Stimulated activated CD8-positive, alpha-beta memory T cell treated with anti-CD3 and anti-CD28 coated beads, Interleukin-2, amount 100 ng/mL, for 1 hour (primary cell): Measurements from ENCODE around the gene CFAP119.

Experiments used
- DNase-seq, 2 donors: peaks; one replicate each; pipeline ENCODE4 v3.0.0-alpha.2; 2020; ENCODE audit warnings: low read depth in 2 of 2

Gene CFAP119

DNA sequence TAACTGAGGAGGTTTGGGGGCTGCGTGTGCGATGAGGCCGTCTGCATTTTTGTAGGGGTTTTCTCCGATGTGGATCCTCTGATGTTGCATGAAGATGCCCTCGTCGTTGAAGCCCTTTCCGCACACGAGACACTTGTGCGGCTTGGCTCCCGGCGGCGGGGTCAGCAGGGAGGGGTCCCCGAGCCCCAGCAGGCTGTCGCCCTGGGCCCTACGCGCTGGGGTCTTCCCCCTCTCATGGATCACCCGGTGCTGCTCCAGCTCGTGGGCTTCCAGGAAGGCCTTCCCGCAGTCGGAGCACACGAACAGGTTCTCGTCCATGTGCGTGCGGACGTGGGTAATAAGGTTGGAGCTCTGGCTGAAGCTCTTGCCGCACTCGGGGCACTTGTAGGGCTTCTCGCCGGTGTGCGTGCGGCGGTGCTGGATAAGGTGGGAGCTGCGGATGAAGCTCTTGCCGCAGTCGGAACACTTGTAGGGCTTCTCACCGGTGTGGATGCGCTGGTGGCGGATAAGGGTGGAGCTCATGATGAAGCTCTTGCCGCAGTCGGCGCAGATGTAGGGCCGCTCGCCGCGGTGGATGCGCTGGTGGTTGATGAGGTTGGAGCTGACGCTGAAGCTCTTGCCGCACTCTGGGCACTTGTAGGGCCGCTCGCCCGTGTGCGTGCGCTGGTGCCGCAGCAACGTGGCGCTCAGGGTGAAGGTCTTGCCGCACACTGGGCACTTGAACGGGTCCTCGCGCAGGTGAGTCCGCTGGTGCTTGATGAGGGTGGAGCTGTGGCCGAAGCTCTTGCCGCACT lies 20.8 kb upstream of the CFAP119 start:
- no peak for DNase-seq

DNA sequence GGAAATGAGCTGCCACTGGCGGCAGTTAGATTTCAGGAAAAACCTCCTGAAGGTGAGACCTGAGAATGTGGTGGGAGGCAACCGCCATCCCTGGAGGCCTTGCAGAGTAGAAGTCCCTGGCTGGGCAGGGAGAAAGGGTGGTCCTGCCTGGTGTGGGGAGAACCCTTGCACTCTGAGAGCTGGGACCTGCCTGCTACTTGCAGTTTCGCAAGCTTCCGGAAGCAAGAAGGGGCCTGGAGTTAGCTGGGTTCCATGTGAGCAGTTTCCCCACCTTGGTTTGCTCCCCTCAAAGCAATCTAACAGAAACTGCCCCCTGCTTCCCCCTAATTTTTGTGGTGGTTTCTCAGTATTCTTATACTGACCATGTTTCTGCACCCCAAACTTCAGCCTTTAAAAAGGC lies 18.7 kb upstream of the CFAP119 start:
- no peak for DNase-seq

DNA sequence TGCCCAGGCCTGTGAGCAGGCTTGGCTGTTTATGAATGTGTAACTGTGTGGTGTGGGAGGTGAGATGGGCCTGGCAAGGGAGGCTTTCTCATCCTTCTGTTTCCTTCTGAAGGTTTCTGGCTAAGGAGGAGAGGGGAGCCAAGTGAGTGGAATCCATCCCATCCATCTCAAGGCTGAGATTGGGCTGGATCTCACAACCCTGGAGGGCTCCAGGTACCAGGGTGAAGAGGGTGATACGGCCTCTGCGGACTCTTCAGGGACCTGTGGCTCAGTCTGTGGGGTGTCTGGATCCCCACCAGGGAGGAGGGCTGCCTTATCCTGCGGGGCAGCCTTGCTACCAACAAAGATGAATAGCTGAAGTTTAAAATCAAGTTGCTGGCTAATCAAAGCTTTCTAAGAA lies 18.2 kb upstream of the CFAP119 start:
- DNase-seq: no peak

DNA sequence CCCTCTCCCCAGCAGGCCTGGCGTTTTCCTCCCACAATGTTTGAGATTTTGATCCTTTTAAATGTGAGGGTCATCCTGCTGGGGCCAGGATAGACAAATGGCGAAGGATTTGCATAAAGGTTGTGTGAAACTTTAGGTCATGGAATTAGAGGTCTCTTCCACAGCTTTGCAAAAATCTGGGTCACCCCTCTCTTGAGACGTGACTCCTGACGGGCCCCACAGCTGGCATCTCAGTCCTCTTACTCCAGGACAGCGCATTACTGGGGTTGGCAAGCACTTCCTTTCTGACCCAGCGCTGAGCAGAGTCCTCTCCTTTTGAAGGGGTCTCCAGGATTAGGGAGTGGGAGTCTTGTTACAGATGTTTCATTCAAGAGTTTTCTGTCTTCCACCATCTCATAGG lies 17.7 kb upstream of the CFAP119 start:
- DNase-seq: no peak

DNA sequence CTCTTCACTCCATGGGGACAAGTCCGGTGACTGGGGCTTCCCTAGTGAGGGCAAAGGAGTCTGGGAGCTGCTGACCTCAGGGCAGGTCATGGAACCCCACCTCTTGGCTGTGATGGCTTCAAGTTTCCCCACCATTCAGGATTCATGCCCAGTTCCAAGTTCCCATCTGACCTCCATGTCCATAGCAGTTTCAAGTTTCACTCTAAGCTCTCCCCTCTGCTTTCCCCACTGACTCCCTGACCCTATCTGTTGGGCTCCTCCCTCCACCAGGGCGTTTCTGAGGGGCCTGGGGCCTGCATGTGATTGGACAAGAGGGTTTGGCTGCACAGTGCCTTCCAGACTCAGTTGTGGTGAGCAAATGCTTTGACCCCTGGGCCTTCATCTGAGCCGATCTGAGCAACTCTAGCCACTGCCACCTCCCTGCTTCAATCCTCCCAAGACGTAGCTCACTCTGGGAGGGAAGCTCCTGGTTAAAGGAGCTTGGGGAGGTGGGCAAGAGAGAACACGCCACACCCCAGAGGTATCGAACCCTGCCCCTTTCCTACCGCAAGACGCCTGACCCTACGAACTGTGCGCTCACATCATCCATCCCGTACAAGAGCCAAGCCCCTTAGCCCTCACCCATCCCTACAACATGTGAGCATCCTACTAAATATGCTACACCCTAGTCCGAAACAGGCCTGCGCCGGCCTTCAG lies 16.8 kb upstream of the CFAP119 start:
- DNase-seq: no peak

DNA sequence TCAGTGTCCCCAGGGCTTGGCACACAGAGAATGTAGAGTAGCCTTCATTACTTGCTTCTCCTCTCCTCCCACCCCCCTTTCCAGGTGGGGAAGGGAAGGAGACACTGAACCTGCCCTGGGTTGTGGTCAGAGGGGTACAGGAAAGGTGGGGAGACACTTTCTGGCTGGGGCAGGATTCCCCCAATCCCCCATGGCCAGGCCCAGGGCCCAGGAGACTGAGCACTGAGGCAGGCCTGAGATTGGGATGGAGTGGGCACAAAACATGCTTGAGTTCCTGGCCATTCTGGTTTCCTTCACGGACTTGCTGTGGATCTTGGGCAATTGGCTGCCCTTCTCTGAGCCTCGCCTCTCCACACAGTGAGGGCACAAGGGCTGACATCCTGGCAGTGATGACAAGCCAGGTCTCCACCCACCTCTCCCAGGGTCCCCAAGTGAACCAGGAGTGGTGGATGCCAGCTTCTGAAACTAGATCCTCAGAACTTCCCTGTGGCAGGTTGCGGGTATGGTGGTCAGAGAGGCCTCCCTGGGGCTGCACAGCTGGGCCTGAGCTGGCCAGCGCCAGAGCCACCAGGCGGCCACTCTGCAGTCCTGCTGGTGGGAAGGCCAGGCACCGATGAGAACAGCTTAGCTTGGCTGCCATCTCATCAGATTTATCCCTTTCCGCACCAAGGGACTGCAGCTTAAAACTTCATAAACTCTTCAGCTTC lies 15.9 kb upstream of the CFAP119 start:
- no peak for DNase-seq

DNA sequence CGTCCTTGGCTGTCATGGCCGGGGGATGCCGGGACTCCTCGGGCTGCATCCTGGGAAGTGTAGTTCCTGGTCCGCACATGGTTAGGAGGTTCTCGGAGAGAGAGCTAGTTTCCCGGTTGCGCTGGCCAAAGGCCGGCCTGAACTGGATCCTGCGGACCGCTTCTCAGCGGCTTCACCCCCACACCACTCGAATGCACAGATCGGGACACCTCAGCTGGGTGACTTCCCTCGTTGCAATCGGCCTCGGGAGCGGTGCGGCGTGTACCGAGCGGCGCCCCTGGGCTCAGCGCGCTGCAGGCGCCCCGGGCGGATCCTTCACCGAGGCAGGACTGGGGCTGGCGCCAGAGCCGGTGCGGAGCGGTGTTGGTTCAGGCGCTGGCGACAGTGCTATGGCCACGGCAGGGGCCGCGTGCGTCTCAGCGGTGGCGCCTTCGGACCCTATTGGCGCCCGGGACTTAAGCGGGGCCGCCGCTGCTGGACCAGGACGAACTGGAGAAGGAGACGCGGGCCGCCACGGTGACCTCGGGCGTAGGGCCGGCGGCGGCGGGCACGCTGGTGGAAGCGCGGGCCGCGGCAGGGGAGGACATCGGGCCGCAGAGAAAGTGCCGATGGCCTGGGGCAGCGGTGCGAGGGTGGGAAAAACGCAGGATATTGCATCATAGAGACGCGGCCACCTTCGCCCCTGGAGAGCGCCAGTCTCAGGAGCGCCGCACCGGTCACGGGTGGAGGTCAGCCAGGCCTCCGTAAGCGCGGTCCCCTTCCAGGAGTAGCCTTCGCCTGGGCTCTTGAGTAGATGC lies 13.7 kb upstream of the CFAP119 start:
- no peak for DNase-seq

DNA sequence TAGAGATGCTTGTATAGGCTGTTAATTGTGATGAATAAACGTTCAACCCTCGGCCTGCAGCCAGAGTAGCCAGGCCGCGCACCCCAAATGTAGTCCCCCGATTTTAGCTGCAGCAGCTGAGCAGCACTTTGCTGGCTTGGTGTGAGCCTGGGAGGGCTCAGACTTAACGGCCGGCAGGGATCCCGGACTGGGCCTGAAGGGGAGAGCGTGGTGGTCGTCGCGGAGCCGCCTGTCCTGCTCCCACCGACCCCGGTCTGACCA lies 13.2 kb upstream of the CFAP119 start:
- DNase-seq: no peak

DNA sequence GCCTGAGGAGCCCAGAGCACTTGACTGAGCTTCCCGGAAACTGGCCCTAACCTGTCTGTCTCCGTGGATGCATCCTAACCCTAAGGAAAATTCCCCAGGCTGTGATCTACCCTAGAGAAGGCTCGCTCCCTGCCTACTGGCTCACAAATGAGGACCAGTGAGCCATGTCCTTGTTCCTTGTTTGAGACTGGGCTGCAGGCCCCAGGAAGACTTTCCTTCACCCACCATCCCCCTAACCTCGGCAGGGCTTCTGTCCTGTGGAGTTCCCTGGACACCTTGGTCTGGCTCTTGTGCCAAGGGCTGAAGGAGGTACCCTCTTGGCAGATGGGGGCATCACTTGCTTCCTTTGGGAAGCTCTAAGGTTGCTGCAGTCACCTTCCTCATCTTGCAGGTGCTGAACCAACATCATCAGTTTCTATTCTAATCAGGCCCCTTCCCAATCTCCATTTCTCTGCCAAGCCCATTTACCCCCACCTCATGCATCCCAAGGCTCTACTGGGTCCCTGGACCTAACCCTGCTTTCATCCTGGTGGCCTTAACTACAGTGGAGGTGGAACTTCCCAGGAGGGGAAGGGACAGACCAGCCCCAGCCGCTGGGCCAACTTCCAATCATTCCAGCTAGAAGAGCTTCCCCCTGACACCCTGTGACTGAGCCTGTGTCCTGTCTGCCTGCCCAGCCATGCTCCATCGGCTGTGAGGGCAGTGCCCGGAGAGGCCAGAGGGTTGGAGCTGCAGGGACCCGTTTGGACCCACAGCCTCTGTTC lies 12.7 kb upstream of the CFAP119 start:
- no peak for DNase-seq

DNA sequence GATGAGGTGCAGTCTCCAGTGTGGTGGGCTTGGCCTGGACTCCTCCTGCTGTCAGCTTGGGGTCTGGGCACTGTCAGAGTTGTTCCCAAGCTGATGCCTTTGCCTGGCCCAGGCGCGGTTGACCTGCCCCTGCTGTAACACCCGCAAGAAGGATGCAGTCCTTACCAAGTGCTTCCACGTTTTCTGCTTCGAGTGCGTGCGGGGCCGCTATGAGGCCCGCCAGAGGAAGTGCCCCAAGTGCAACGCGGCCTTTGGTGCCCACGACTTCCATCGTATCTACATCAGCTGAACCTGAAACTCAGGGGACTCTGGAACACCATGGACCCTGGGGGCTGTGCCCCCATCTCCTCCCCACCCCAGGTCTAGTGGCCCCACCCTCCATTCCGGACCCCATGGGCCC lies 12.0 kb upstream of the CFAP119 start:
- DNase-seq: no peak

DNA sequence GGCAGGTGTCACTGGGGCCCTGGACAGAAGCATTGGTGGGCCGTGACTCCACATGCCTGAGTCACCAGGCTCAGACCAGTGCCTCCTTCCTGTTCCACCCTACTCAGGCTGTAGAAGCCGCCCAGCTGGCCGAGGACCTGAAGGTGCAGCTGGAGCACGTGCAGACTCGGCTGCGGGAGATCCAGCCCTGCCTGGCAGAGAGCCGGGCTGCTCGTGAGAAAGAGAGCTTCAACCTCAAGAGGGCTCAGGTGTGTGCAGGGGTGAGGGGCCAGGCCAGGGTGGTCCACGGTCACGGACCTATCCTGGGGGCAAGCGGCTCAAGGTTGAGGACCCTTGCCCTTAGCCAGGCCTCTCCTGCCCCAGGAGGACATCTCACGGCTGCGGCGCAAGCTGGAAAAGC lies 9.9 kb upstream of the CFAP119 start:
- DNase-seq: no peak

DNA sequence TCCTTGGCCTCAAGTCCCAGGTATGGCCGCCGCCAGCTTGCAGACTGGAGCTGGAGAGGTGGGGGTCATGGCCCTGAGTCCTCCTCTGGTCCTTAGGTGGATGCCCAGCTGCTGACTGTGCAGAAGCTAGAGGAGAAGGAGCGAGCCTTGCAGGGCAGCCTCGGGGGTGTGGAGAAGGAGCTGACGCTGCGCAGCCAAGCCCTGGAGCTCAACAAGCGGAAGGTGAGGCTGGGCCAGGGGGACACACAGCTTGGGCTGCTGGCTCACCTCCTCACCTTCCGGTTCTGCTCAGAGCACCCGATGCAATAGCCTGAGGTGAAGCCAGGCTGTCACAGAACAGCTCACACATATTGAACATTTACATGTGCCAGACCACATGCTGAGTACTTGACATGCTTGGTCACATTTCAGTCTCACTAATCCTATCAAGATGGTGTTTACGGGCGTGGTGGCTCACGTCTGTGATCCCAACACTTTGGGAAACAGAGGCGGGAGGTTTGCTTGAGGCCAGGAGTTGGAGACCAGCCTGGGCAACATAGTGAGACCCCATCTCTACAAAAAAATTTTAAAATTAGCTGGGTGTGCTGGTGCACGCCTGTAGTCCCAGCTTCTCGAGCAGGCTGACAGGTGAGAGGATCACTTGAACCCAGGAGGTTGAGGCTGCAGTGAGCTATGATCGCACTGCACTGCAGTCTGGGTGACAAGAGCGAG lies 7.7 kb upstream of the CFAP119 start:
- no peak for DNase-seq

DNA sequence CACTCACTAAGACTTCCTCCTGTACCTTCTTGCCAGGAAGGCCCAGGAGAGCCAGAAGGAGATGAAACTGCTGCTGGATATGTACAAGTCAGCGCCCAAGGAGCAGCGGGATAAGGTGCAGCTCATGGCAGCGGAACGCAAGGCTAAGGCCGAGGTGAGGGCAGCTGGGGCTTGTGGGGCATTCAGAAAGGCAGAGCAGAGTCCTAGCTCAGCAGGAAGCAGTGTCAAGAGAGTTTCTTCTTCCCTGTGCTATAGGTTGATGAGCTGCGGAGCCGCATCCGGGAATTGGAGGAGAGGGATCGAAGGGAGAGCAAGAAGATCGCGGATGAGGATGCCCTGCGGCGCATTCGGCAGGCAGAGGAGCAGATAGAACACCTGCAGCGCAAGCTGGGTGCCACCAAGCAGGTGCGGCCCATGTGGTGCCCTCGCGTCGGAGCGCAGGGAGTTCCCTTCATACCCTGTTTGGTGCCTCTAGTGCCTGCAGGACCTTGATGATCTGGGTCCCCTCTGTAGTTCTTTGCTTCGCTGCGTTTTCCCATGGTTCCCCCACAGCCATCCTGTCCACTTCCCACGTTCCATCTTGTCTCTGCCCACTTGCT lies 6.8 kb upstream of the CFAP119 start:
- no peak for DNase-seq

DNA sequence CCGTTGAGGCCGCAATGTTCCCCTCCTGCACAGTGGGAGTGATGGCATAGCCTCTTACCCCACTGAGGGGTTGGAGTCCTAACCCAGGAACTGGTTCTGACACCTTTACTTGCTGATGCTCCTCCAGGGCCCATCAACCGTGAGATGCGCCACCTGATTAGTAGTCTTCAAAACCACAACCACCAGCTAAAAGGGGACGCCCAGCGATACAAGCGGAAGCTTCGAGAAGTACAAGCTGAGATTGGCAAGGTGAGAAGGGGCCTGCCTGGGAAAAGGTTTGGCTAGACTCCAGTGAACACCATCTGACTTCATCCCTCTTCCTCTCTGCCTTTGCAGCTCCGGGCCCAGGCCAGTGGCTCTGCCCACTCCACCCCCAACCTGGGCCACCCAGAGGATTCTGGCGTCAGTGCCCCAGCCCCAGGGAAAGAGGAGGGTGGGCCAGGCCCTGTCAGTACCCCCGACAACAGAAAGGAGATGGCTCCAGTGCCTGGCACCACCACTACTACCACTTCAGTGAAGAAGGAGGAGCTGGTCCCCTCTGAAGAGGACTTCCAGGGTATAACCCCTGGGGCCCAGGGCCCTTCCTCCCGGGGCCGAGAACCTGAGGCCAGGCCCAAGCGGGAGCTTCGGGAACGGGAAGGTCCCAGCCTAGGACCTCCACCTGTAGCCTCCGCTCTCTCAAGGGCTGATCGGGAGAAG lies 6.1 kb upstream of the CFAP119 start:
- no peak for DNase-seq

DNA sequence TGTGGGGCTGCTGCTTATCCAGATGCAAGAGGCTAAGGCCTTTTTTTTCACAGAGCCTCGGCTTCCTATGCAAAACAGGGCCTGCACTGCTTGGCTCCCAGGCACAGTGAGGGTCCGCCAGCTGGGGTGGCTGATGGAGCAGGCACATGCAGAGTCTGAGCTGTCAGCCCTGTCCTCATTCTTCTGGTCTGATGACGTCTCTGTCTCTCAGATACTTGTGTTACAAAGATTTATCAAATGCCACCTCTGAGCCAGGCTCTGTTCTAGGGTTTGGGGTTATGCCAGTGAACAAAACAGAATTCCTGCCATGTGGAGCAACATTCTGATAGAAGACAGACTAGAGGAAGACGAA lies 5.0 kb upstream of the CFAP119 start:
- DNase-seq: no peak

DNA sequence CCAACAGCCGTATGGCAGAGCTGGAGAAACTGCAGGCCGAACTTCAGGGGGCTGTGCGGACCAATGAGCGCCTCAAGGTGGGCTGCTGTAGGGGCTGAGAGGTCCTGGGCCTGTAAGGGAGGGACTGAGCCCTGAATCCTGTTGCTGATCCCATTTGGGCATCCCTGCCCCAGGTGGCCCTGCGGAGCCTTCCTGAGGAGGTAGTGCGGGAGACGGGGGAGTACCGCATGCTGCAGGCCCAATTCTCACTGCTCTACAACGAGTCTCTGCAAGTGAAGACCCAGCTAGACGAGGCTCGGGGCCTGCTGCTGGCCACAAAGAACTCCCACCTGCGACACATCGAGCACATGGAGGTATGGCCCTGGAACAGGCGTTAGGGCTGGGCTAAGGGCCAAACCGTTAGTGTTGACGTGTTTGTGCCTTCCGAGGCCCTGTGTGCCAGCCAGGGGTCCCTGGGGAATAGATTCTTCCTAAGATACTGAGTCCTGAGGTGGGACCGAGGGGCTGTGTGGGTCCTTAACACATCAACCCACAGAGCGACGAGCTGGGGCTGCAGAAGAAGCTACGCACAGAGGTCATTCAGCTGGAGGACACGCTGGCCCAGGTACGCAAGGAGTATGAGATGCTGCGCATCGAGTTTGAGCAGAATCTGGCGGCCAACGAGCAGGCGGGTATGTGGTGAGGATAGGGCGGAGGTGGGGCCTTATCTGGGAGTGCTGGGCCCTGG lies 4.5 kb upstream of the CFAP119 start:
- no peak for DNase-seq

DNA sequence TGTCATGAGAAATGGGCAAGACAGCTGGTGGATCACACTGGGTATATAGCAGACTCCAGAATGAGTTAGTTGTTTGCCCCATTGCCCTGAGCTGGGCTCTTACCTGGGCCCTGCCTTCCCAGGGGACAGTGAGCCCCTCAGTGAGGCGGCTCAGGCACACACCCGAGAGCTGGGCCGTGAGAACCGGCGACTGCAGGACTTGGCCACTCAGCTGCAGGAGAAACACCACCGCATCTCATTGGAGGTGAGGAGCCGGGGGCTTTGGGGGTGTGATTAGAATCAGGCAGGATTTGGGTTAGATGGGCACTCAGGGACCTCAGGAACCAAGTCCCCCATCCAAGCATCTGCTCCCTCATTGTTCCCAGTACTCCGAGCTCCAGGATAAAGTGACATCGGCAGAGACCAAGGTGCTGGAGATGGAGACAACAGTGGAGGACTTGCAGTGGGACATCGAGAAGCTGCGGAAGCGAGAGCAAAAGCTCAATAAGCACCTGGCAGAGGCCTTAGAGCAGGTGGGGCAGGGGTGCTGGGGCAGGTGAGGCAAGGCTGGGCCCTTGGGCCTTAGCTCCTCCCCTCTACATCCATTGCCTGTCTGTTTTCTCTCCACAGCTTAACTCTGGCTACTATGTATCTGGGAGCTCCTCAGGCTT lies 3.1 kb upstream of the CFAP119 start:
- DNase-seq: no peak

DNA sequence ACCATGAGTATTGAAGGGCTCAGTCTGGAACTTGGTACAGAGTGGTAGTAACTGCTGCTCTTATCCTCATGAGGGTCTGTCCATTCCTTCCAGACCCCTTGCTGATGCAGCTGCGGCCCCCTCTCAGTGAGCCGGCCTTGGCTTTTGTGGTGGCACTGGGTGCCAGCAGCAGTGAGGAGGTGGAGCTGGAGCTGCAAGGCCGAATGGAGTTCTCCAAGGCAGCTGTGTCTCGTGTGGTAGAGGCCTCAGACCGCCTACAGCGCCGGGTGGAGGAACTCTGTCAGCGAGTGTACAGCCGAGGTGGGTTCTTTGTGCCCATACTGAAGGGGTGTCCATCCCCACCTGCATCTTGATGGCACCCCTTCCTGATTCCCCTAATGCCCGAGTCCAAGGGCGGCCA lies 2.2 kb upstream of the CFAP119 start:
- DNase-seq: no peak
